Hypothalamus (tissue), 51 donors: ENCODE results near the gene ADAM12.

Experiments used
- DNase-seq, 51 donors: peaks; one replicate each; lab custom pipeline; 2025; lab: John Stamatoyannopoulos, UW

The ADAM12 gene

GRCh38 chr10:125964558-125964957 is 423.7 kb downstream of the ADAM12 start:
- DNase-seq: no peak
